HG03066 (cell line): Measurements from ENCODE around the gene RANGRF.
"Not testable (repeated sequence)": the region's sequence is repeated elsewhere in the genome, so short reads cannot be mapped to it uniquely, and the experiment has no call there.

Experiments
- ATAC-seq: cut with Tn5 transposase; IDR thresholded peaks from one replicate; pipeline ENCODE4 v1.9.1; 2021; ENCODE audit warnings: low read depth; ENCODE audit not compliant: unreplicated experiment

Gene RANGRF

GRCh38 chr17:8288336-8289102 is at the start of gene RANGRF:
Gene RANGRF (plus strand): TSS chr17:8288670. CDS start chr17:8288789, 119 bp downstream.
- ATAC-seq: peak; percentile 73

DNA sequence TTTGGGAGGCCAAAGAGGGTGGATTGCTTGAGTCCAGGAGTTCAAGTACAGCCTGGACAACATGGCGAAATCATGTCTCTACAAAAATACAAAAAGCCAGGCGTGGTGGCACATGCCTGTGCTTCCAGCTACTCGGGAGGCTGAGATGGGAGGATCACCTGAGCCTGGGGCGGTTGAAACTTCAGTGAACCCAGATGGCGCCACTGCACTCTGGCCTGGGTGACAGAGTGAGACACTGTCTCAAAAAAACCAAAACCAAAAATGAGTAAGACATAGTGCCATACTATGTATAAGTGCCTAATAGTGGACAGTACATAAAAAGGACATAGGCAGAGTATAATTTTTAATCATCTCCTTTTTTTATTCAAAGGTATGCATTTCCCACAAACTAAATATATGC is 44.6 kb upstream of the RANGRF start:
- no peak for ATAC-seq

DNA sequence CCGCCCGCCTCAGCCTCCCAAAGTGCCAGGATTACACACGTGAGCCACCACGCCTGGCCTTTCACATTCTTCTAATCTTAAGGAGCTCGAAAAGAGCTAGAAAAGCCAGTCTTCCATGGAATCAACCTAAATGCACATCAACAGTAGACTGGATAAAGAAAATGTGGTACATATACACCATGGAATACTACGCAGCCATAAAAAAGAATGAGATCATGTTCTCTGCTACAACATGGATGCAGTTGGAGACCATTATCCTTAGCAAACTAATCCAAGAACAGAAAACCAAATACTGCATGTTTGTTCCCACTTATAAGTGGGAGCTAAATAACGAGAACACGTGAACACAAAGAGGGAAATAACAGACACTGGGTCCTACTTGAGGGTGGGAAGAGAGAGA is 43.7 kb upstream of the RANGRF start:
- ATAC-seq: no peak

DNA sequence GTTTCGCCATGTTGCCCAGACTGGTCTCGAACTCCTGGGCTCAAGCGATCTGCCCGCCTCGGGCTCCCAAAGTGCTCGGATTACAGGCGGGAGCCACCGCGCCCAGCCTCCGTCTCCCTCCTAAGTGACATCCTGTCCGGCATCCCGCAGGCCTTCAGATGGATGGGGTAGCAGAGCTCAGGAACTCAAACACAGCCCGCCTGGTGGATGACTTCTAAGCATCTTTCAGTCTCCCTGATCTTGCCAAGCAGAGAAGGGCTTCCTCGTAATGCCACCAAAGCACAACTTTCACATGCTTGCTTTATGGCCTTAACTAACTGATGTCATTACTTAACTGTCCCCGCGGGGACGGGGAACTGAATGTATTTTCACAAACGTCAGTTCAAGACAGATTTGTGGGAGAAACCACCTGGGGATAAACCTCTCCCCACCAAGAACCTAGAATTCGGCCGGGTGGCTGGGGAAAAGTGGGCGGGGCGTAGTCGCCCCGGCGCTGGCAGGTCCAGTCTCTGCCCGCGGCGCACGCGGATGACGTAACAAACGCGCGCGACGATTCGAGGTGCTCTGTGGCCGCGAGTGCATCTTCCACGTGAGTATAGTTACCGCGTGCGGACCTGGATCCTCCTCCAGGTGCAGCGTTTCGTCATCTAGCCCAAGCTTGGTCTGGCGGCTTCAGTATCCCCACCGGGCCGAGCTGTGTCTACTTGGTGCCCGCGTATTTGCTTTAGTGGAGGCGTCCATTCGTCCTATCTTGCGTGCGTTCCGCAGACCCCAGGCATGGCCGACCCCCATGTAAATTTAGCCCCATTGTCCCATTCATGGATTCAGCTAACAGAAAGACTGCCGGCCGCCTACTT is 39.5 kb upstream of the RANGRF start, which contains the start of gene PFAS:
PFAS (plus strand) TSS at position 539 of the 857 bp plus-strand sequence. CDS start 4,649 bp downstream, outside the sequence.
- ATAC-seq: no peak

DNA sequence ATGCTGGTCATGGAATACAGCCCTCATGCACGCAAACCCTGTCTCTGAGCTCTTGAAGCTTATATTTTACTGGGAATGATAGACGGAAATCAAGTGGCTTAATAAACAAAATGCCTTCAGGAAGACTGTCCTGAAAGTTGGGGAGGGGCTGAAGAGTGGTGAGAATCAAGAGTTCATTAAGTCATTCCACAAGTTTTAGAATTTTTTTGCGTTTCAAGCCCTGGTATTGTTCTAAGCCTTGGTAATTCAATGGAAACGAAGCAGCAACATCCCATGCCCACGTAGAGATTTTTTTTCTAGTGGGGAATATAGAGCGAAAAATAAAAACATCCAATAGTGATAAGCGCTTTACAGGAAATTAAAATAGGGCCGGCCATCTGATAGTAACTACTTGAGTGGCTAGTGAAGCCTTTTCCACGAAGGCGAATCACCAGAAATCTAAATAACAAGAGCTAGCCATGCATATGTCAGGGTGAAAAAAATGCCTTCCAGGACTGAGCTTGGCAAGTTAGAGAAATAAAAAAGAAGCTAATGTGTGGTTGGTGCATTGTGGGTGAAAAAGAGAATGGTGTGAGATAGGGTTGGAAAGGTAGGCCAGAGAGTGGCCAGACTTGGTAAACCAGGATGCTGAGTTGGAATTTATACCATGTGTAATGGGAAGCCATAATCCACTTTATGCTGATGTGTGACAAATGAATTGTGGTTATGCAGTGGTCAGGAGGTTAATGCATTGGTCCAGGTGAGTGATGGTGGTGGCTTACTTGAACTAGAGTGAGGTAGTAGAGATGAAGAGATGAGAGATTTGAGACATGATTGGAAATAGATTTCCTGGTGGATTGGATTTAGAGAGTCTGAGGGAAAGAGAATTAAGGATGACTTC is 38.6 kb upstream of the RANGRF start:
- no peak for ATAC-seq

DNA sequence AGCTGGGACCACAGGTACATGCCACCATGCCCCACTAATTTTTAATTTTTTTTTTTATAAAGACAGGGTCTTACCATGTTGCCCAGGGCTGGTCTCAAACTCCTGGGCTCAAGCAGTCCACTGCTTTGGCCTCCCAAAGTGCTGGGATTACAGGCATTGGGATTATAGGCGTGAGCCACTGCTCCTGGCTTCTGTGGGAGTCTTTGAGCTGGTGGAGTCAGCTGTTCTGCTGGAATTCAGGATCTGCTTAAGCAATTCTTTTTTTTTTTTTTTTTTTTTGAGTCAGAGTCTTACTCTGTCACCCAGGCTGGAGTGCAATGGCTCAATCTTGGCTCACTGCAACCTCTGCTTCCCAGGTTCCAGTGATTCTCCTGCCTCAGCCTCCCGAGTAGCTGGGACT is 37.1 kb upstream of the RANGRF start:
- ATAC-seq: not testable (repeated sequence)

DNA sequence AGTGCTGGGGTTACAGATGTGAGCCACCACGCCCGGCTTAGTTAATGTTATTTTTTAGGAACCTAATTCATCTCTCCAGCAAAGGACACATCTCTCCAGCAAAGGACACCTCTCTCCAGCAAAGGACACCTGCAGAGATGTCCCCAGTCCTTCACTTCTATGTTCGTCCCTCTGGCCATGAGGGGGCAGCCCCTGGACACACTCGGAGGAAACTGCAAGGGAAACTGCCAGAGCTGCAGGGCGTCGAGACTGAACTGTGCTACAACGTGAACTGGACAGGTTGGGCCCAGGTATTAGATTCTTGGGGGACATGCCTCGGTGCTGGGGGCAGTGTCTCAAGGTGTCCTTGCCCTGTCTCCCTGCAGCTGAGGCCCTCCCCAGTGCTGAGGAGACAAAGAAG is 34.7 kb upstream of the RANGRF start:
- no peak for ATAC-seq

DNA sequence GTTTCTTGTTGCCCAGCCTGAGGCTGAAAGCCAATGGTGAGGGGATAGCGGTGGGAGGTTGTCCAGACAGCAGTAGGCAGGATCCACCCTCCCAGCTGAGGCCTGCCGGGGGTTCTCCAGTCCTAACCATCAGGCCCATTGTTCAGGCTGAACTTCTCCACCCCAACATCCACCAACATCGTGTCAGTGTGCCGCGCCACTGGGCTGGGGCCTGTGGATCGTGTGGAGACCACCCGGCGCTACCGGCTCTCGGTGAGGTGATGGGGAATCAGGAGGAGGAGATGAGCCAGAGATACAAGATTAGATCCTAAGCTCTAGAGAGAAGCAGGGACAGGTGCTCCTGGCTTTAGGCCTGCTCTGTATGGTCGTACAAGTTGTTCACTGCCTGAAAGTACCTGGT is 33.6 kb upstream of the RANGRF start:
- ATAC-seq: no peak

- ATAC-seq: no peak
Measured at GRCh38 chr17:8255499-8255898, 33.0 kb upstream of the RANGRF start.

DNA sequence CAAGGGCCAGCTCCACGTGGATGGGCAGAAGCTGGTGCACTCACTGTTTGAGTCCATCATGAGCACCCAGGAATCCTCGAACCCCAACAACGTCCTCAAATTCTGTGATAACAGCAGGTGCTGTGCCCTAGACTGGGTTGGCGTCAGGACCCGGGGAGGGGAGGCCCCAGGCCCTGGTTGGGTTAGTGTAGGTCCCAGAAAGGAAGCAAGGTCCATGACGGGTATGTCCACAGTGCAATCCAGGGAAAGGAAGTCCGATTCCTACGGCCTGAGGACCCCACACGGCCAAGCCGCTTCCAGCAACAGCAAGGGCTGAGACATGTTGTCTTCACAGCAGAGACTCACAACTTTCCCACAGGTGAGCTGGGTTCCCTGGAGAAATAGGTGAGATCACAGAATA is 32.2 kb upstream of the RANGRF start:
- no peak for ATAC-seq

- ATAC-seq: no peak
Measured at GRCh38 chr17:8256691-8257090, 31.8 kb upstream of the RANGRF start.

DNA sequence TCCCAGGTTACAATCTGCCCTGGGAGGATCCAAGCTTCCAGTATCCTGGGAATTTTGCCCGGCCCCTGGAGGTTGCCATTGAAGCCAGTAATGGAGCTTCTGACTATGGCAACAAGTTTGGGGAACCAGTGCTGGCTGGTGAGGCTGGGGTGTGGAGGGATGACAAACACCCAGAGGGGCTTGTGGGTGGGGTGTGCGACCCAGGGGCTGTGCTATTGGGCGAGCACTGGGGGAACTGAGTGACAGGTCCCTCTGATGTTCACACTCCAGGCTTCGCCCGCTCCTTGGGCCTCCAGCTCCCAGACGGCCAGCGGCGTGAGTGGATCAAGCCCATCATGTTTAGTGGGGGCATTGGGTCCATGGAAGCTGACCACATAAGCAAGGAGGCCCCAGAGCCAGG is 30.7 kb upstream of the RANGRF start:
- ATAC-seq: no peak

DNA sequence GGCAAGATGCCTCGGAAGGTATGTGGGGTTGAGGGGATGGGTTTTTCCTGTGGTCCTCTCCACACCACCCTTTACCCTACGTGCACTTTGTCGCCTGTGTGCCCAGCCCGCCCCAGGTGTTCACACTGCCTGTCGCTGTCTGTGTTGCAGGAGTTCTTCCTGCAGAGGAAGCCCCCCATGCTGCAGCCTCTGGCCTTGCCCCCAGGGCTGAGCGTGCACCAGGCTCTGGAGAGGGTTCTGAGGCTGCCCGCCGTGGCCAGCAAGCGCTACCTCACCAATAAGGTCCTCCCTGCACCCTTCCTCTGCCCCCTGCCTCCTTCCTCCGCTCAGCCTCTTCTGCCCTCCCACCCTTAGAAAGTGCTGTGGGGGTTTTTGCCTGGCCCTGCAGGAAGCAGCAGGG is 24.1 kb upstream of the RANGRF start:
- no peak for ATAC-seq

DNA sequence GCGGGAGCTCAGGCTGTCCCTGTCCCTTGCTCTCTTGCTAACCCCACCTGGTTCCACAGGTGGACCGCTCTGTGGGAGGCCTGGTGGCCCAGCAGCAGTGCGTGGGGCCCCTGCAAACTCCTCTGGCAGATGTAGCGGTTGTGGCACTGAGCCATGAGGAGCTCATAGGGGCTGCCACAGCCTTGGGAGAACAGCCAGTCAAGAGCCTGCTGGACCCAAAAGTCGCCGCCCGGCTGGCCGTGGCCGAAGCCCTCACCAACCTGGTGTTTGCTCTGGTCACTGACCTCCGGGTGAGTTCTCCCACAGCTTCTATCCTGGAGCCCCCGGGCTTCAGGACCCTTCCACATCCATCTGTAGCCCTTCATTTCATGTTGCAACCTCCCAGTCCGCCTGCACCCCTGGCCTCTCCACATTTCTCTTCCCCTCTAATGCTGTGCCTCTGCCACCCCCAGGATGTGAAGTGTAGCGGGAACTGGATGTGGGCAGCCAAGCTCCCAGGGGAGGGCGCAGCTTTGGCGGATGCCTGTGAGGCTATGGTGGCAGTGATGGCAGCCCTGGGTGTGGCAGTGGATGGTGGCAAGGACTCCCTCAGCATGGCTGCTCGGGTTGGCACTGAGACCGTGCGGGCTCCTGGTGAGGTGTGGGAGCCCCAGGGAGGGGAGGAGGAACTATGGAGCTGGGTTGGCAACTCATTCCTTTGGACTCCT is 23.5 kb upstream of the RANGRF start:
- no peak for ATAC-seq

GRCh38 chr17:8266648-8267479 is 21.6 kb upstream of the RANGRF start:
- ATAC-seq: no peak

GRCh38 chr17:8267480-8268147 is 20.9 kb upstream of the RANGRF start:
- ATAC-seq: no peak

GRCh38 chr17:8268550-8269298 is 19.7 kb upstream of the RANGRF start:
- no peak for ATAC-seq

GRCh38 chr17:8272421-8272820 is 16.0 kb upstream of the RANGRF start:
- ATAC-seq: no peak
